HG03520 (cell line): ENCODE data around the gene TRIM49D1.
"Not testable (repeated sequence)": the region's sequence is repeated elsewhere in the genome, so short reads cannot be mapped to it uniquely, and the experiment has no call there.

ENCODE experiments used
- ATAC-seq: cut with Tn5 transposase; IDR thresholded peaks from one replicate; pipeline ENCODE4 v1.9.1; 2021; ENCODE audit warnings: mild to moderate bottlenecking, moderate library complexity; ENCODE audit not compliant: unreplicated experiment

TRIM49D1 gene

GRCh38 chr11:89922195-89922660 lies at the start of gene TRIM49D1:
TSS of gene TRIM49D1 (minus strand) at chr11:89922245. CDS start at chr11:89917710, 4,535 bp downstream.
- ATAC-seq = no peak

GRCh38 chr11:89965737-89966136 lies 43.7 kb upstream of the TRIM49D1 start, which contains the start of gene TRIM64:
TSS of gene TRIM64 (plus strand) at chr11:89966037. CDS start at chr11:89968504, 2,467 bp downstream.
- not testable (repeated sequence) for ATAC-seq

- not testable (repeated sequence) for ATAC-seq
These were observed 38.8 kb upstream of the TRIM49D1 start for GRCh38 chr11:89960833-89961232.

GRCh38 chr11:89923764-89924163 lies 1.7 kb upstream of the TRIM49D1 start, which contains the start of gene TRIM49D2:
TSS of gene TRIM49D2 (plus strand) at chr11:89924064. CDS start at chr11:89926762, 2,698 bp downstream.
- not testable (repeated sequence) for ATAC-seq

- ATAC-seq = not testable (repeated sequence)
These were observed 21.2 kb downstream of the TRIM49D1 start for GRCh38 chr11:89900809-89901208.

- ATAC-seq = not testable (repeated sequence)
These were observed 28.8 kb downstream of the TRIM49D1 start for GRCh38 chr11:89893245-89893644.

- ATAC-seq = not testable (repeated sequence)
These were observed 44.5 kb downstream of the TRIM49D1 start for GRCh38 chr11:89877511-89877910.

GRCh38 chr11:89872588-89872987 lies 49.5 kb downstream of the TRIM49D1 start:
- ATAC-seq = not testable (repeated sequence)

GRCh38 chr11:89865223-89865622 lies 56.8 kb downstream of the TRIM49D1 start:
- not testable (repeated sequence) for ATAC-seq

GRCh38 chr11:89863906-89864704 lies 57.9 kb downstream of the TRIM49D1 start:
- not testable (repeated sequence) for ATAC-seq
